Fibroblast of pulmonary artery (primary cell): ENCODE data around the gene TTLL8.

Experiments used
- DNase-seq: peaks from one replicate; pipeline ENCODE4 v3.0.0-alpha.2; 2010; ENCODE audit warnings: low read depth
- H3K4me3 ChIP-seq: replicated peaks from 2 replicates; pipeline ENCODE4 v1.5.1; 2011; ENCODE audit warnings: low read depth, mild to moderate bottlenecking, control low read depth, low read length, moderate library complexity
- TF ChIP-seq, protein P1 (sequence below): IDR thresholded peaks from 2 replicates; pipeline ENCODE4 v1.5.1; 2011; ENCODE audit warnings: mild to moderate bottlenecking, control low read depth, low read length, inconsistent platforms; ENCODE audit errors: missing control alignments

The TTLL8 gene

DNA sequence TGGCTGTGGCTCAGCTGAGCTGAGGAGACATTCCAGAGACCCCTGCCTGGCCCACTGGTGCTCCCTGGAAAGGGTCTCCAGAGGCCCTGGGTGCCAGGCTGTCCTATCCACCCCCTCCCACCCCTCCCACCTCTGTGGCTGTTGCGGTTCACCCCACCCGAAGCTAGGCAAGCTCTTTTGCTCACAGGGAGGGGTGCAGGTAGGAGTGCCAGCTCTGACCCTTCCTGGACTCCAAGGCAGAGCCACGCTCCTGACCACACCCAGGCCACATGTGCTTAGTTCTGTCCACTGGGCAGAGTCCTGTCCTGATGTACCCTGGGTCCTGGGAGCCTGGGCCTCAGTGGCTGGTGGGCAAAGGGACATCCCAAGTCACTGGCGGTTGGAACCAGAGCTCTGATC is 62.0 kb downstream of the TTLL8 start:
- TF ChIP-seq, protein P1, sequence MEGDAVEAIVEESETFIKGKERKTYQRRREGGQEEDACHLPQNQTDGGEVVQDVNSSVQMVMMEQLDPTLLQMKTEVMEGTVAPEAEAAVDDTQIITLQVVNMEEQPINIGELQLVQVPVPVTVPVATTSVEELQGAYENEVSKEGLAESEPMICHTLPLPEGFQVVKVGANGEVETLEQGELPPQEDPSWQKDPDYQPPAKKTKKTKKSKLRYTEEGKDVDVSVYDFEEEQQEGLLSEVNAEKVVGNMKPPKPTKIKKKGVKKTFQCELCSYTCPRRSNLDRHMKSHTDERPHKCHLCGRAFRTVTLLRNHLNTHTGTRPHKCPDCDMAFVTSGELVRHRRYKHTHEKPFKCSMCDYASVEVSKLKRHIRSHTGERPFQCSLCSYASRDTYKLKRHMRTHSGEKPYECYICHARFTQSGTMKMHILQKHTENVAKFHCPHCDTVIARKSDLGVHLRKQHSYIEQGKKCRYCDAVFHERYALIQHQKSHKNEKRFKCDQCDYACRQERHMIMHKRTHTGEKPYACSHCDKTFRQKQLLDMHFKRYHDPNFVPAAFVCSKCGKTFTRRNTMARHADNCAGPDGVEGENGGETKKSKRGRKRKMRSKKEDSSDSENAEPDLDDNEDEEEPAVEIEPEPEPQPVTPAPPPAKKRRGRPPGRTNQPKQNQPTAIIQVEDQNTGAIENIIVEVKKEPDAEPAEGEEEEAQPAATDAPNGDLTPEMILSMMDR, result no peak
- no peak for DNase-seq
- no peak overlapping the region for H3K4me3 ChIP-seq

DNA sequence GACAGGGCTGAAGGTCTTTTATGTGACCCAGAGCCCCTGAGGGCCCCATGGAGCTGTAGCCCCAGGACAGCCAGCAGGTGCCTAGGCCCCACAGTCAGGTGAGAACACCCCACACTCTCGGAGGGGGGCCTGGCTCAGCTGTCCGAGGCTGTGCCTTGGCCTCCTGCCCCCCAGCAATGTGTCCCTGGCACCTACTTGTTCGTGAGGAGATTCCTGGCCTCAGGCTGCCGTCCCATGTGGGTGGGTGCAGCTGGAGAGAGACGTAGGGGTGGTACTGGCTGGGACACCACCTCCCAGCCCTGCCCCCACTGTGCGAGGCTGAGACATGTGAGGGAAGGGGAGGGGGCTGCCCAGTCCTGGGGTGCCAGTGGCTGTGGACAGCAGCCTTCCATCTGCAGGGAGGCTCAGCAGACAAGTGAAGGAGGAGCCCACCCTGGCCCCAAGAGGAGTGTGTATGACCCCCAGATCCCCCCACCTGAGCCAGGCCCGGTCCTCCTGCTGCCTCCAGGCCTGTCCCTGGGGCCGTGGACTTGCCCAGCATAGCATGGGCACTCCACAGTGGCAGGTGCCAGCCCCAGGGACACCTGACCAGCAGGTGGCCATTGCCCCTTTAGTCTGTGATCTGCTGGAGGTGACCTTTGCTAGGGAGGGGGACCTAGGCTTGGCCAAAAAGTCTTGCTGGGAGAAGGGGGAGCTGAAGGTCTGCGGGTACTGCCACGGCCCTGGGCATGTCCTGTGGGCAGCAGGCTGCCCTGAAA is 62.6 kb downstream of the TTLL8 start:
- no peak overlapping the region for H3K4me3 ChIP-seq
- TF ChIP-seq, protein P1, result no peak
- DNase-seq, result no peak

DNA sequence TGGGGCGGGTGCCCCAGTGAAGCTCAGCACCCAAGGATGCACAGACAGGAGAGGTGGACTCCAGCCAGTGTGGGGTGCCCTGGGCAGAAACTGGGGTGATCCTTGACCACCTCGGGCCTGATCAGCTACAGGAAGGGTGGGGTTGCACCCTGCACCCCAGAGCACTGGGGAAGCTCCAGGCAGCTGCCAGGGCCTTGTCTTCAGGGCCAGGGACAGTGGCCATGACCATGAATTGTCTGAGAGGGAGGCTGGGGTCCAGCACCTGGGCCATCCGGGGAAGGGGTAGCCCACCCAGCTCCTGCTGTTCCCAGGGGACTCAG is 63.1 kb downstream of the TTLL8 start:
- DNase-seq, result no peak
- H3K4me3 ChIP-seq, result no peak overlapping the region
- TF ChIP-seq, protein P1, result no peak

DNA sequence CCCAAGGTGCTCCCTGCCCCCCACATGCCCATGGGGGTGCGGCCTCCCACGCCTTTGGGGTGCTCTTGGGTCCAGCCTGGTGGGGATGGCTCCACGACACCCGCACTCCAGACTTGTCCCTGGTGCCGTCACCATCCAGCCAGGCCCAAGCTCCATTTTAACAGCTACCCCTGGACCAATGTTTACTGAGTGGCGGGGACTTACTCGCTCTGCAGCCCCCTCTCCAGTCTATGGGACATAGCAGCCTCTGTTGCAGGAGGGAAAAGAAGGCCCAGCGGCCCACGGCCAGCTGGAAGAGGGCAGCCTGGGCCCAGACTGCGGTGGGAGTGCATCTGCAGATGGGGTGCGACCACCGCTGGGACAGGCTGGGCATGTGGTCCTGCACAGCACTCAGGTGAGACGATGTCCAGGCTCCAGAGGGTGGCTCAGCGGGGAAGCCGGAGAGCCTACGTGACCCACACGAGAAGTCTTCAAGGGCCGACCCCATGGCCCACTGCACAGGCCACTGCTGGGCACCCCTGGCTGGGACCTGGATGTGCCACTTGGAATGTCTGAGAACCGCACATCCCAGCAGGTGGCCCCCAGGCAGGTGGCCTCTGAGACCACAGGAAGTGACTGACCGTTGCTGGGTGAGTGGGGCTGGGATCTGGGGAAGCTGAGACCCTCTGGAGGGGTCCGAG is 63.6 kb downstream of the TTLL8 start:
- H3K4me3 ChIP-seq, result no peak overlapping the region
- TF ChIP-seq, protein P1, result no peak
- DNase-seq, result no peak

DNA sequence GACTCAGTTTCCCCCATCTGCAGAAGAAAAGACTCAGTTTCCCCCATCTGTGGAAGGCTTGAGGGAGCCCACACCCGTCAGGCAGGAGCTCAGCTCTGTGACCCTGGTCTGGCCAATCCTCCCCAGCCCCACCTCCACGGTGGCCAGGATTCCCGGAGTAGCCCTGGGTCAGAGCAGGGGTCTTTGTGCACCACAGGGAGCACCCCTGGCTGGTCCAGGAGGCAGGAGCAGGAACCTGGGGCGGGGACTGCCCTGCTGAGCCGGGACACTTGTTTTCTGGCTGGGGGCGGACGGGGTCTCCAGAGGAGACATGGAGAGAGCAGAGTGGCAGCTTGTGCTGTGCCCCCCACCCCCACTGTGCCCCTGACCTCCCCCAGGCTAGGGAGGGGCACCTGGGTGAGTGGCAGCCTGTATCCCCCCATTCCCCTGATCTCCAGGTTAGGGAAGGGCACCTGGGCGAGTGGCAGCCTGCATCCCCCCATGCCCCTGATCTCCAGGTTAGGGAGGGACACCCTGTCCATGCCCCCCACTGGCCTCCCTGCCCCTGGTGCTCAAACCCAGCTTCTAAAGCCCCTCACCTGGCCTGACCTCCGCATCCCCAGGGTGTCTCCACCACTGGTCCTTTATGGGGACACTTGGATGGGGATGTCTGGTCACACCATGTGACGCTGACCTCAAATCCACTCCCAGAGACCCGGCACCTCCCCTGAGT is 64.3 kb downstream of the TTLL8 start:
- no peak for DNase-seq

DNA sequence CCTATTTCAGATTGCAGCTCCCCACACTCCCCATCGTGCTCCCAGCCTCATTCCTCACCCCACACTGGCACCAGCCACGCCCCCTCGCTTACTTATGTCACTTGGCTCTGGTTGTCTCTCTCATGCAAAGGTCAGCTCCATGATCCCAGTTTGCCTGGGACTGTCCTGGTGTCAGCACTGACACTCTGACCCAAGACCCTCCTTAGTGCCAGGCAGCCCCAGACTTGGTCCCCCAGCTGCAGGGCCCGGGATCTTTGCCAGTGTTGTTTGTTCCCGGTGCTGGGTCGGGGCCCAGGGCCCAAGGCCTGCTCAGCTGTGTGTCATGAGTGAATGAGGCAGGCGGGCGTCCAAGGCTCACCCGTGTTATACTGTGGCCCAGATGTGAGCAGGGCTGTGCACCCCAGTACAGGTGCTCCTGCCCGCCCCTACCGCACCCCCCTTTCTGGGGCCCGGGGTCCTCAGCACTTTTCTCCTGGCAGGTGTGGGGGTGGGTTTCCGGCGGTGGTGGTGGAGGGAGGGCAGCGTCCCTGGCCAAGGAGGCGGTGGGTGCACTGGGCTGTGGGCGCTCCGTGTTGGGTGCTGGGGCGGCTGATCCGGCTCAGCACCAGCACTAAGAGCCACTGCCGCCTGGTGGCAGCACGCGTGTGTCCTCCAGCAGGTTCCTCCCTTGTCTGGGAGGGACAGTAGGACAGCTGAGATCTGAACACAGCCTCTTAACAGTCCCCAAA is 65.0 kb downstream of the TTLL8 start:
- H3K4me3 ChIP-seq, result no peak overlapping the region
- TF ChIP-seq, protein P1, result peak; percentile 81
- peak; percentile 63 for DNase-seq

More for the DNA sequence above, 64.3 kb downstream of the TTLL8 start:
- TF ChIP-seq, protein P1, result no peak
- H3K4me3 ChIP-seq, result no peak overlapping the region
